ENCODE data around the gene PDLIM5. TPM values are rescaled to one million over a fixed set of nuclear protein-coding genes. Genes with fewer than 3 reads are reported as not detected.

The PDLIM5 gene
- total RNA-seq, 1 donor: 124 TPM

- TF ChIP-seq CTCF (IDR thresholded peaks at IDR 0.05; ENCODE audit: insufficient read depth, low read length): no peak
- no peak overlapping the region for H3K4me3 ChIP-seq (ENCODE audit: low read depth, low read length)
- DNase-seq (ENCODE audit: low read depth): no peak
Observed at GRCh38 chr4:94458682-94459081, 6.9 kb downstream of the PDLIM5 start.

- TF ChIP-seq CTCF (IDR thresholded peaks at IDR 0.05; ENCODE audit: insufficient read depth, low read length): no peak
- no peak for DNase-seq (ENCODE audit: low read depth)
- H3K4me3 ChIP-seq (ENCODE audit: low read depth, low read length): no peak overlapping the region
Observed at GRCh38 chr4:94459462-94460161, 7.9 kb downstream of the PDLIM5 start.

- H3K4me3 ChIP-seq (ENCODE audit: low read depth, low read length): no peak overlapping the region
- TF ChIP-seq CTCF (IDR thresholded peaks at IDR 0.05; ENCODE audit: insufficient read depth, low read length): no peak
- no peak for DNase-seq (ENCODE audit: low read depth)
Observed at GRCh38 chr4:94461506-94461905, 9.8 kb downstream of the PDLIM5 start.

GRCh38 chr4:94462572-94462971 lies 10.8 kb downstream of the PDLIM5 start:
- H3K4me3 ChIP-seq (ENCODE audit: low read depth, low read length): no peak overlapping the region
- no peak for DNase-seq (ENCODE audit: low read depth)
- no peak for TF ChIP-seq CTCF (IDR thresholded peaks at IDR 0.05; ENCODE audit: insufficient read depth, low read length)

GRCh38 chr4:94463771-94464170 lies 12.0 kb downstream of the PDLIM5 start:
- no peak overlapping the region for H3K4me3 ChIP-seq (ENCODE audit: low read depth, low read length)
- TF ChIP-seq CTCF (IDR thresholded peaks at IDR 0.05; ENCODE audit: insufficient read depth, low read length): no peak
- no peak for DNase-seq (ENCODE audit: low read depth)

GRCh38 chr4:94466371-94466770 lies 14.6 kb downstream of the PDLIM5 start:
- TF ChIP-seq CTCF (IDR thresholded peaks at IDR 0.05; ENCODE audit: insufficient read depth, low read length): no peak
- no peak for DNase-seq (ENCODE audit: low read depth)

GRCh38 chr4:94466923-94467322 lies 15.2 kb downstream of the PDLIM5 start:
- DNase-seq (ENCODE audit: low read depth): no peak

More at GRCh38 chr4:94466371-94466770, 14.6 kb downstream of the PDLIM5 start:
- H3K4me3 ChIP-seq (ENCODE audit: low read depth, low read length): no peak overlapping the region

More at GRCh38 chr4:94466923-94467322, 15.2 kb downstream of the PDLIM5 start:
- H3K4me3 ChIP-seq (ENCODE audit: low read depth, low read length): no peak overlapping the region
- TF ChIP-seq CTCF (IDR thresholded peaks at IDR 0.05; ENCODE audit: insufficient read depth, low read length): no peak
